Neural progenitor cell (in vitro differentiated cells): ENCODE measurements around the gene SORT1.

ENCODE experiments used
- EZH2phosphoT487 ChIP-seq: fragments of 200-600 bp; sonication (generic); IDR thresholded peaks from 2 replicates; pipeline ENCODE4 v1.6.1; 2017; ENCODE audit warnings: antibody characterized with exemption
- TF ChIP-seq, protein P1 (sequence below): fragments of 200-600 bp; sonication (generic); IDR thresholded peaks from 2 replicates; pipeline ENCODE4 v1.5.1; 2017; ENCODE audit warnings: antibody characterized with exemption, mild to moderate bottlenecking

DNA sequence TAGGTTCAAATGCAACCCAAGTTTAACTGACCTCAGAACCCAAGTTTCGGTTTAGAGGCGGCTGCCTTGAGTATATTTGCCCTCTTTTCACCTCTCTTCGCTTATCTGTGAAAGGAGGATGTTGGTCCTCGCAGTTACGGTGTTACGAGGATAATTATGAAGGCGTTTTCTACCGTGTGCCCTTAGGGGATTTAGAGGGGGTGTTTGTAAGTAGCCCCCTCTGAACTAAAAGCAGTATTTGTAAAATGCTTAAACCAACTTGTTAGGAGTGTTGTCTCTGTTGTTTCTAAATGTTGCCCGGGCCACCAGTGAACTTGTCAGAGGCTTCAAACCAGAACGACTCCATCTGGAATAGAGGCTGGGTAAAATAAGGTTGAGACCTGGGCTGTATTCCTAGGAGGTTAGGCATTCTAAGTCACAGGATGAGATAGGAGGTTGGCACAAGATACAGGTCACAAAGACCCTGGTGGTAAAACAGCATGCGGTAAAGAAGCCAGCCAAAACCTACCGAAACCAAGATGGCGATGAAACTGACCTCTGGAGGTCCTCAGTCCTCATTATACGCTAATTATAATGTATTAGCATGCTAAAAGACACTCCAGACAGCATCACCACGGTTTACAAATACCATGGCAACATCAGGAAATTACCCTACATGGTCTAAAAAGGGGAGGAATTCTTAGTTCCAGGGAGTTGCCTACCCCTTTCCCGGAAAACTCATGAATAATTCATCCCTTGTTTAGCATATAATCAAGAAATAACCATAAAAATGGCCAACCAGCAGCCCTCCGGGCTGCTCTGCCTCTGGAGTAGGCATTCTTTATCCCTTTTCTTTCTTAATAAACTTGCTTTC is 113.7 kb downstream of the SORT1 start:
- TF ChIP-seq, protein P1, sequence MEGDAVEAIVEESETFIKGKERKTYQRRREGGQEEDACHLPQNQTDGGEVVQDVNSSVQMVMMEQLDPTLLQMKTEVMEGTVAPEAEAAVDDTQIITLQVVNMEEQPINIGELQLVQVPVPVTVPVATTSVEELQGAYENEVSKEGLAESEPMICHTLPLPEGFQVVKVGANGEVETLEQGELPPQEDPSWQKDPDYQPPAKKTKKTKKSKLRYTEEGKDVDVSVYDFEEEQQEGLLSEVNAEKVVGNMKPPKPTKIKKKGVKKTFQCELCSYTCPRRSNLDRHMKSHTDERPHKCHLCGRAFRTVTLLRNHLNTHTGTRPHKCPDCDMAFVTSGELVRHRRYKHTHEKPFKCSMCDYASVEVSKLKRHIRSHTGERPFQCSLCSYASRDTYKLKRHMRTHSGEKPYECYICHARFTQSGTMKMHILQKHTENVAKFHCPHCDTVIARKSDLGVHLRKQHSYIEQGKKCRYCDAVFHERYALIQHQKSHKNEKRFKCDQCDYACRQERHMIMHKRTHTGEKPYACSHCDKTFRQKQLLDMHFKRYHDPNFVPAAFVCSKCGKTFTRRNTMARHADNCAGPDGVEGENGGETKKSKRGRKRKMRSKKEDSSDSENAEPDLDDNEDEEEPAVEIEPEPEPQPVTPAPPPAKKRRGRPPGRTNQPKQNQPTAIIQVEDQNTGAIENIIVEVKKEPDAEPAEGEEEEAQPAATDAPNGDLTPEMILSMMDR, result no peak
- TF ChIP-seq EZH2phosphoT487, result no peak
